Measurements from ENCODE around the gene TPRG1L.

DNA sequence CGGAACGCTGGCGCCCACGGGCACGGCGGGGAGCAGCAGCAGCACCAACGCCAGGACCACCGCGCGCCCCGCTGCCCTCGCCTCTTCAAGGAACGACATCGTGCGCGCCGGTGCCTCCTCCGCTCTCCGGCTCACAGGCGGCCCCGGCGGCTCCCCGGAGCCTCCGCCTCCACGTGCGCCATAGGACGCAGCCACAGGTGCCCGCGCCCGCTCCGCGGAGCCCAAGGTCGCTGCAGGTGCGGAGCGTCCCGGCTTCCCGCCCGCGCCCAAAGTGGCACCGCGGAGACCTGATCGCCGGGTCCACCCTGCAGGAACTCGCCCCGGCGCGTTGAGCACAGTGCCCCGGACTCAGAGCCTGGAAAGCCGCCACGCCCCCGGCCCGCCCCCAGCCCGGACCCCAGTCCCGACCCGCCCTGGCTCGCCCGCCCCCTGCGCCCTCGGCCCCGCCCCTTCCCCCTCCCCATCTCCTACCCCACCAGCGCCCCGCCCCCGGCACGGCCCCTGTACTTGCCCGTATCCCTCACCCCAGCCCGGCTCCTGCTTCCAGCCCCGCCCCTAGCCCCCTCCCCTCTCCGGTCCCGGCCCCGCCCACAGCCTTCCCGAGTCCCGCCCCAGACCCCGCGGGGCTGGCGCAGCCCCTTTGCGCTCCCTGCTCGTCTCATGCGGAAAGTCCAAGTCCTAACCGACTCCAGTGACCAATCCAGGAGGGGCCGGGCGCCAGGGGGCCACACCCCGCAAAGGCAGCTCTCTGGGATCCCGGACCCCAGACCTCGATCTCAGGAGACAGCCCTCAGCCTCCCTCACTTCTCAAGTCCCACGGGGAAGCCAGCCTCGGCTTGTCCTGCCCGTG lies 13.4 kb upstream of the TPRG1L start, which contains the start of gene MEGF6:
- TF ChIP-seq, protein P1, sequence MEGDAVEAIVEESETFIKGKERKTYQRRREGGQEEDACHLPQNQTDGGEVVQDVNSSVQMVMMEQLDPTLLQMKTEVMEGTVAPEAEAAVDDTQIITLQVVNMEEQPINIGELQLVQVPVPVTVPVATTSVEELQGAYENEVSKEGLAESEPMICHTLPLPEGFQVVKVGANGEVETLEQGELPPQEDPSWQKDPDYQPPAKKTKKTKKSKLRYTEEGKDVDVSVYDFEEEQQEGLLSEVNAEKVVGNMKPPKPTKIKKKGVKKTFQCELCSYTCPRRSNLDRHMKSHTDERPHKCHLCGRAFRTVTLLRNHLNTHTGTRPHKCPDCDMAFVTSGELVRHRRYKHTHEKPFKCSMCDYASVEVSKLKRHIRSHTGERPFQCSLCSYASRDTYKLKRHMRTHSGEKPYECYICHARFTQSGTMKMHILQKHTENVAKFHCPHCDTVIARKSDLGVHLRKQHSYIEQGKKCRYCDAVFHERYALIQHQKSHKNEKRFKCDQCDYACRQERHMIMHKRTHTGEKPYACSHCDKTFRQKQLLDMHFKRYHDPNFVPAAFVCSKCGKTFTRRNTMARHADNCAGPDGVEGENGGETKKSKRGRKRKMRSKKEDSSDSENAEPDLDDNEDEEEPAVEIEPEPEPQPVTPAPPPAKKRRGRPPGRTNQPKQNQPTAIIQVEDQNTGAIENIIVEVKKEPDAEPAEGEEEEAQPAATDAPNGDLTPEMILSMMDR (IDR thresholded peaks at IDR 0.05; ENCODE audit: insufficient read depth, low read length), result no peak
- TF ChIP-seq POLR2AphosphoS5 (IDR thresholded peaks at IDR 0.05; ENCODE audit: low read depth), result no peak
- no peak for TF ChIP-seq GABPA (IDR thresholded peaks at IDR 0.05; ENCODE audit: low read depth)
- TF ChIP-seq, protein P2, sequence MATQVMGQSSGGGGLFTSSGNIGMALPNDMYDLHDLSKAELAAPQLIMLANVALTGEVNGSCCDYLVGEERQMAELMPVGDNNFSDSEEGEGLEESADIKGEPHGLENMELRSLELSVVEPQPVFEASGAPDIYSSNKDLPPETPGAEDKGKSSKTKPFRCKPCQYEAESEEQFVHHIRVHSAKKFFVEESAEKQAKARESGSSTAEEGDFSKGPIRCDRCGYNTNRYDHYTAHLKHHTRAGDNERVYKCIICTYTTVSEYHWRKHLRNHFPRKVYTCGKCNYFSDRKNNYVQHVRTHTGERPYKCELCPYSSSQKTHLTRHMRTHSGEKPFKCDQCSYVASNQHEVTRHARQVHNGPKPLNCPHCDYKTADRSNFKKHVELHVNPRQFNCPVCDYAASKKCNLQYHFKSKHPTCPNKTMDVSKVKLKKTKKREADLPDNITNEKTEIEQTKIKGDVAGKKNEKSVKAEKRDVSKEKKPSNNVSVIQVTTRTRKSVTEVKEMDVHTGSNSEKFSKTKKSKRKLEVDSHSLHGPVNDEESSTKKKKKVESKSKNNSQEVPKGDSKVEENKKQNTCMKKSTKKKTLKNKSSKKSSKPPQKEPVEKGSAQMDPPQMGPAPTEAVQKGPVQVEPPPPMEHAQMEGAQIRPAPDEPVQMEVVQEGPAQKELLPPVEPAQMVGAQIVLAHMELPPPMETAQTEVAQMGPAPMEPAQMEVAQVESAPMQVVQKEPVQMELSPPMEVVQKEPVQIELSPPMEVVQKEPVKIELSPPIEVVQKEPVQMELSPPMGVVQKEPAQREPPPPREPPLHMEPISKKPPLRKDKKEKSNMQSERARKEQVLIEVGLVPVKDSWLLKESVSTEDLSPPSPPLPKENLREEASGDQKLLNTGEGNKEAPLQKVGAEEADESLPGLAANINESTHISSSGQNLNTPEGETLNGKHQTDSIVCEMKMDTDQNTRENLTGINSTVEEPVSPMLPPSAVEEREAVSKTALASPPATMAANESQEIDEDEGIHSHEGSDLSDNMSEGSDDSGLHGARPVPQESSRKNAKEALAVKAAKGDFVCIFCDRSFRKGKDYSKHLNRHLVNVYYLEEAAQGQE (IDR thresholded peaks at IDR 0.05; ENCODE audit: insufficient replicate concordance, low read depth), result no peak

Measured in HL-60 (cell line).